Tibial nerve (tissue), 4 donors: ENCODE measurements around the gene PRPF19. TPM values are rescaled to one million over a fixed set of nuclear protein-coding genes. Genes with fewer than 3 reads are reported as not detected.

Experiments used
- DNase-seq, 2 donors: peaks; one replicate each; pipeline ENCODE4 v3.0.0-alpha.2; 2019; ENCODE audit warnings: low spot score in 2 of 2
- H3K27ac ChIP-seq, 4 donors: fragments of 200-600 bp; sonication (generic) in 3 of 4; one replicate each; pipeline ENCODE4 v1.5.1; 2017 to 2019; ENCODE audit warnings: mild to moderate bottlenecking in 1 of 4
- H3K27me3 ChIP-seq, 2 donors: fragments of 200-600 bp; sonication (generic) in 1 of 2; one replicate each; pipeline versions ENCODE4 v1.5.1 to v1.6.0; 2017 to 2019
- H3K36me3 ChIP-seq, 3 donors: fragments of 200-600 bp; sonication (generic); one replicate each; pipeline ENCODE4 v1.5.1; 2018 to 2019
- H3K4me1 ChIP-seq, 4 donors: fragments of 200-600 bp; sonication (generic) in 3 of 4; one replicate each; pipeline ENCODE4 v1.5.1; 2017 to 2019
- H3K4me3 ChIP-seq, 4 donors: fragments of 200-600 bp; sonication (generic) in 3 of 4; one replicate each; pipeline ENCODE4 v1.5.1; 2017 to 2019; ENCODE audit warnings: mild to moderate bottlenecking in 1 of 4, moderate library complexity in 1 of 4
- H3K9me3 ChIP-seq, 4 donors: fragments of 200-600 bp; sonication (generic) in 3 of 4; one replicate each; pipeline ENCODE4 v1.5.1; 2017 to 2019
- CTCF ChIP-seq, 5 experiments: fragments of 200-600 bp in 3 of 5; fragments of 450-650 bp in 2 of 5; sonication (generic) in 3 of 5; IDR thresholded peaks; one replicate each; pipeline ENCODE4 v1.5.1; 2016 to 2019; ENCODE audit warnings: antibody characterized with exemption in 5 of 5, mild to moderate bottlenecking in 3 of 5, moderate library complexity in 2 of 5
- EP300 ChIP-seq, 2 donors: sonication (generic); formaldehyde crosslinking; IDR thresholded peaks; one replicate each; pipeline ENCODE4 v1.6.1; 2017; ENCODE audit warnings: antibody characterized with exemption in 2 of 2, mild to moderate bottlenecking in 1 of 2
- POLR2A ChIP-seq, 2 donors: fragments of 450-650 bp; IDR thresholded peaks; one replicate each; pipeline ENCODE4 v1.6.1; 2017; ENCODE audit warnings: antibody characterized with exemption in 2 of 2, mild to moderate bottlenecking in 2 of 2, moderate library complexity in 2 of 2
- WGBS, 2 donors: methylation state at CpG; one replicate each; pipeline ENCODE4 v1.1.5; 2018; 5-methylcytosine and 5-hydroxymethylcytosine counted together
- total RNA-seq, 4 donors: library from RNA; depleted of rRNA; stranded (reverse); fragments of >200 nt; gene quantifications; one replicate each; pipeline ENCODE4 v1.1.0, GENCODE V29; 2016

PRPF19 gene
- total RNA-seq, 4 donors from 2014 or later: 49.6 to 92.0 (median 55.5) TPM

- Histone ChIP-seq H3K4me3 (peak overlapping the region in 1 of 4 donors; percentile 67), H3K9me3 (no peaks in the 10 kb centered on the region), H3K36me3 (peaks cover 0 to 49% (median 5%) of the 10 kb centered on the region in 3 donors), H3K27ac (no peak overlapping the region), H3K4me1 (peaks cover 0 to 58% (median 24%) of the 10 kb centered on the region in 4 donors), H3K27me3 (no peaks in the 10 kb centered on the region)
- WGBS, 2 donors: 61 to 67% methylated on average over 10 of the region's 10 CpGs
- TF ChIP-seq EP300 (IDR thresholded peaks at IDR 0.05) (no peak), CTCF (IDR thresholded peaks at IDR 0.05) (no peak), POLR2A (IDR thresholded peaks at IDR 0.05) (no peak)
- no peak for DNase-seq
These were observed 62.1 kb downstream of the PRPF19 start for GRCh38 chr11:60844045-60844869.

GRCh38 chr11:60842668-60843600, 63.5 kb downstream of the PRPF19 start:
- Histone ChIP-seq H3K27ac (peak overlapping the region; percentile 58 to 87 (median 80)), H3K27me3 (no peaks in the 10 kb centered on the region), H3K36me3 (peaks cover 0 to 35% (median 0%) of the 10 kb centered on the region in 3 donors), H3K4me1 (peaks cover 0 to 60% (median 24%) of the 10 kb centered on the region in 4 donors), H3K9me3 (no peaks in the 10 kb centered on the region), H3K4me3 (peak overlapping the region; percentile 67 to 88 (median 80))
- TF ChIP-seq POLR2A (IDR thresholded peaks at IDR 0.05) (no peak), EP300 (IDR thresholded peaks at IDR 0.05) (no peak), CTCF (IDR thresholded peaks at IDR 0.05) (no peak)
- DNase-seq: no peak
- WGBS, 2 donors: 13 to 22% methylated on average over 18 to 23 of the region's 23 CpGs

DNA sequence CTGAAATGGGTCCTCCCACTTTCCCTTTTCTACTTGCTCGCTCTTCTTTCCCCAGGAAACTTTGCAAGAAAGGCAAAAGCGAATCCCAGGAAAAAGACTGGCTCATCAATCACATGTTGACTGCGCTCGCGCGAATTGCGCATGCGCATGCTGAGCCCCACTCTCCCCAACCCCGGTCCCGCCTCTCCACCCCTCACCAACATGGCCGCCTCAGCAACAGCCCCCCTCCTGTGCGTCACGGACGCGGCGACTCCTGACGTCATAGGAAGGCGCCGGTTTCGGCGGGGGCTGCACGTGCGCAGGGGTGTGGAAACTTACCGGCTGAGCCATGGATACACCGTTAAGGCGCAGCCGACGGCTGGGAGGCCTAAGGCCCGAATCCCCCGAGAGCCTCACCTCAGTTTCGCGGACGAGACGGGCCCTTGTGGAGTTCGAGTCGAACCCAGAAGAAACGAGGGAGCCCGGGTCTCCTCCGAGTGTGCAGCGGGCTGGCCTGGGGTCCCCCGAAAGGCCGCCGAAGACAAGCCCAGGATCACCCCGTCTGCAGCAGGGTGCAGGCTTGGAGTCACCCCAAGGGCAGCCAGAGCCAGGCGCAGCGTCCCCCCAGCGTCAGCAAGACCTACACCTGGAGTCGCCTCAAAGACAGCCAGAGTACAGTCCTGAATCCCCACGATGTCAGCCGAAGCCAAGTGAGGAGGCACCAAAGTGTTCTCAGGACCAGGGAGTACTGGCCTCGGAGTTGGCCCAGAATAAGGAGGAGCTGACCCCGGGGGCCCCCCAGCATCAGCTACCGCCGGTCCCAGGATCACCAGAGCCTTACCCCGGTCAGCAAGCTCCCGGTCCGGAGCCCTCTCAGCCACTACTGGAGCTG, 64.4 kb downstream of the PRPF19 start, which contains the start of gene CCDC86:
Gene CCDC86 (plus strand): TSS at position 317 of the 871 bp plus-strand sequence. CDS start 12 bp downstream, at position 329.
- Histone ChIP-seq H3K27me3 (no peaks in the 10 kb centered on the region), H3K36me3 (peaks cover 0 to 26% (median 0%) of the 10 kb centered on the region in 3 donors), H3K27ac (peak within 1 kb of the TSS; percentile 58 to 87 (median 80)), H3K9me3 (no peaks in the 10 kb centered on the region), H3K4me3 (peak within 1 kb of the TSS; percentile 67 to 88 (median 80)), H3K4me1 (peaks cover 0 to 60% (median 24%) of the 10 kb centered on the region in 4 donors)
- DNase-seq: peak; percentile 95 to 96
- TF ChIP-seq CTCF (IDR thresholded peaks at IDR 0.05) (peak in 1 of 5 experiments; percentile 58), POLR2A (IDR thresholded peaks at IDR 0.05) (peak in 1 of 2 donors; percentile 38), EP300 (IDR thresholded peaks at IDR 0.05) (peak; percentile 89 to 93)
- WGBS, 2 donors: 0 to 1% methylated on average over 34 to 38 of the region's 57 CpGs

Other genes starting within 250 kb of the PRPF19 start
- gene MS4A8, start 207.0 kb downstream of the PRPF19 start, total RNA-seq: not detected
- gene MS4A18, start 181.9 kb downstream of the PRPF19 start, total RNA-seq: not detected
- not detected for gene MS4A15, start 149.7 kb downstream of the PRPF19 start, total RNA-seq
- gene MS4A10, start 121.3 kb downstream of the PRPF19 start, total RNA-seq: not detected
- gene CCDC86, start 64.5 kb downstream of the PRPF19 start, total RNA-seq: 10 to 100 TPM; 15.9 to 41.1 (median 27.3) TPM
- 1 to 10 TPM in 1 of 4 donors, under 1 TPM in 3; 0.20 to 2.4 (median 0.46) TPM for gene PTGDR2, start 50.6 kb downstream of the PRPF19 start, total RNA-seq
- not detected for gene ZP1, start 39.0 kb downstream of the PRPF19 start, total RNA-seq
- gene TMEM109, start 7.6 kb upstream of the PRPF19 start, total RNA-seq: 100 to 1,000 TPM; 173 to 300 (median 197) TPM
- 10 to 100 TPM; 15.9 to 41.9 (median 26.6) TPM for gene TMEM132A, start 17.9 kb upstream of the PRPF19 start, total RNA-seq
- gene SLC15A3, start 45.6 kb upstream of the PRPF19 start, total RNA-seq: 10 to 100 TPM; 32.2 to 94.4 (median 64.8) TPM
- 1 to 10 TPM in 2 of 4 donors, under 1 TPM in 1, not detected in 1; 0.59 to 3.6 (median 2.7) TPM for gene CD6, start 65.1 kb upstream of the PRPF19 start, total RNA-seq
- gene CD5, start 195.9 kb upstream of the PRPF19 start, total RNA-seq: 1 to 10 TPM in 1 of 4 donors, under 1 TPM in 3; 0.20 to 1.8 (median 0.43) TPM